GM18511 (cell line): ENCODE results near the gene PPIF.
"Not testable (repeated sequence)": the region's sequence is repeated elsewhere in the genome, so short reads cannot be mapped to it uniquely, and the experiment has no call there.

Experiments
- ATAC-seq: cut with Tn5 transposase; IDR thresholded peaks from one replicate; pipeline ENCODE4 v1.9.1; 2021; ENCODE audit warnings: mild to moderate bottlenecking, moderate library complexity; ENCODE audit not compliant: unreplicated experiment

Gene PPIF

GRCh38 chr10:79329529-79329928 lies 17.7 kb upstream of the PPIF start:
- no peak for ATAC-seq

- peak; percentile 33 for ATAC-seq
Measured at GRCh38 chr10:79331226-79331625, 16.0 kb upstream of the PPIF start.

GRCh38 chr10:79331709-79332108 lies 15.6 kb upstream of the PPIF start:
- peak; percentile 88 for ATAC-seq

- not testable (repeated sequence) for ATAC-seq
Measured at GRCh38 chr10:79332610-79333315, 14.5 kb upstream of the PPIF start.

GRCh38 chr10:79333513-79333912 lies 13.8 kb upstream of the PPIF start:
- ATAC-seq, result no peak

- no peak for ATAC-seq
Measured at GRCh38 chr10:79334573-79334972, 12.7 kb upstream of the PPIF start.

GRCh38 chr10:79335094-79335469 lies 12.2 kb upstream of the PPIF start:
- no peak for ATAC-seq

- no peak for ATAC-seq
Measured at GRCh38 chr10:79335470-79336235, 11.6 kb upstream of the PPIF start.

- no peak for ATAC-seq
Measured at GRCh38 chr10:79336276-79336675, 11.0 kb upstream of the PPIF start.

- ATAC-seq, result no peak
Measured at GRCh38 chr10:79336739-79337138, 10.5 kb upstream of the PPIF start.

- ATAC-seq, result not testable (repeated sequence)
Measured at GRCh38 chr10:79337783-79338469, 9.3 kb upstream of the PPIF start.

- ATAC-seq, result no peak
Measured at GRCh38 chr10:79339266-79339665, 8.0 kb upstream of the PPIF start.

GRCh38 chr10:79340646-79341244 lies 6.5 kb upstream of the PPIF start:
- ATAC-seq, result no peak

GRCh38 chr10:79342295-79342761 lies 4.9 kb upstream of the PPIF start:
- ATAC-seq, result no peak

- no peak for ATAC-seq
Measured at GRCh38 chr10:79342811-79343561, 4.3 kb upstream of the PPIF start.

- no peak for ATAC-seq
Measured at GRCh38 chr10:79344502-79345195, 2.6 kb upstream of the PPIF start.

- ATAC-seq, result no peak
Measured at GRCh38 chr10:79345241-79346011, 1.8 kb upstream of the PPIF start.

GRCh38 chr10:79346012-79346340 lies 1.3 kb upstream of the PPIF start:
- ATAC-seq, result no peak
